Measurements from ENCODE around the gene TCP11L1. TPM values are rescaled to one million over a fixed set of nuclear protein-coding genes. Genes with fewer than 3 reads are reported as not detected.

TCP11L1 gene
- total and polyA plus RNA-seq, 2 experiments from 2014 or later = 23.4 to 39.8 TPM

- in situ Hi-C loops (cut with MboI) = no loop called here
Measured at GRCh38 chr11:33017478-33017877, 21.9 kb upstream of the TCP11L1 start.

GRCh38 chr11:33017965-33018364, 21.4 kb upstream of the TCP11L1 start:
- H3K9me3 ChIP-seq (ENCODE audit: low read depth) = no peaks in the 10 kb centered on the region
- TF ChIP-seq EZH2phosphoT487 (IDR thresholded peaks at IDR 0.05; ENCODE audit: insufficient read depth, low read depth) (no peak), EZH2 (IDR thresholded peaks at IDR 0.05; ENCODE audit: insufficient read depth, poor library complexity, severe bottlenecking) (no peak)
- in situ Hi-C loops (cut with MboI) = no loop called here
- peaks cover 7% of the 10 kb centered on the region; the same call in 1 of the 2 replicates for H3F3A ChIP-seq (ENCODE audit: insufficient read depth)
- H3K9ac ChIP-seq = no peak overlapping the region
- H3K4me1 ChIP-seq (ENCODE audit: insufficient read depth) = peaks cover 10% of the 10 kb centered on the region
- no peak overlapping the region for H3K4me2 ChIP-seq (ENCODE audit: unreplicated experiment)
- no peaks in the 10 kb centered on the region for H3K36me3 ChIP-seq (ENCODE audit: low read depth)
- peaks cover 52% of the 10 kb centered on the region for H3K79me2 ChIP-seq (ENCODE audit: insufficient read depth)
- H3K27ac ChIP-seq = no peak overlapping the region
- WGBS, 2 experiments (ENCODE audit: low coverage in 1 of 2, low lambda C conversion rate in 2 of 2, missing lambda C conversion rate in 2 of 2) = 95 to 99% methylated on average over 3 of the region's 3 CpGs
- DNase-seq = no peak
- H2AFZ ChIP-seq = no peak overlapping the region
- H4K20me1 ChIP-seq (ENCODE audit: insufficient read depth) = no peaks in the 10 kb centered on the region
- no peaks in the 10 kb centered on the region for H3K27me3 ChIP-seq (replicated peaks; ENCODE audit: insufficient read depth)
- H3K4me3 ChIP-seq = no peak overlapping the region
- H3K9me2 ChIP-seq (ENCODE audit: insufficient read depth) = no peaks in the 10 kb centered on the region

More at GRCh38 chr11:33017478-33017877, 21.9 kb upstream of the TCP11L1 start:
- 97 to 98% methylated on average over 9 of the region's 9 CpGs for WGBS, 2 experiments (ENCODE audit: low coverage in 1 of 2, low lambda C conversion rate in 2 of 2, missing lambda C conversion rate in 2 of 2)
- no peaks in the 10 kb centered on the region for H3K27me3 ChIP-seq (replicated peaks; ENCODE audit: insufficient read depth)
- H3K27ac ChIP-seq = no peak overlapping the region
- H2AFZ ChIP-seq = no peak overlapping the region
- H3K4me1 ChIP-seq (ENCODE audit: insufficient read depth) = peaks cover 11% of the 10 kb centered on the region
- H3K9ac ChIP-seq = no peak overlapping the region
- no peak overlapping the region for H3K4me3 ChIP-seq
- H3F3A ChIP-seq (ENCODE audit: insufficient read depth) = peaks cover 9% of the 10 kb centered on the region; the same call in 1 of the 2 replicates
- H3K9me3 ChIP-seq (ENCODE audit: low read depth) = no peaks in the 10 kb centered on the region
- H3K4me2 ChIP-seq (ENCODE audit: unreplicated experiment) = no peak overlapping the region
- no peaks in the 10 kb centered on the region for H3K36me3 ChIP-seq (ENCODE audit: low read depth)
- no peaks in the 10 kb centered on the region for H4K20me1 ChIP-seq (ENCODE audit: insufficient read depth)
- H3K9me2 ChIP-seq (ENCODE audit: insufficient read depth) = no peaks in the 10 kb centered on the region
- no peak for DNase-seq
- TF ChIP-seq EZH2 (IDR thresholded peaks at IDR 0.05; ENCODE audit: insufficient read depth, poor library complexity, severe bottlenecking) (no peak), EZH2phosphoT487 (IDR thresholded peaks at IDR 0.05; ENCODE audit: insufficient read depth, low read depth) (no peak)
- peaks cover 47% of the 10 kb centered on the region for H3K79me2 ChIP-seq (ENCODE audit: insufficient read depth)

- TF ChIP-seq EZH2 (IDR thresholded peaks at IDR 0.05; ENCODE audit: insufficient read depth, poor library complexity, severe bottlenecking) = no peak
- H3K4me1 ChIP-seq (ENCODE audit: insufficient read depth) = peaks cover 10% of the 10 kb centered on the region
- no peak overlapping the region for H2AFZ ChIP-seq
- no peaks in the 10 kb centered on the region for H3K9me3 ChIP-seq (ENCODE audit: low read depth)
- H3K9me2 ChIP-seq (ENCODE audit: insufficient read depth) = no peaks in the 10 kb centered on the region
- H4K20me1 ChIP-seq (ENCODE audit: insufficient read depth) = no peaks in the 10 kb centered on the region
- no peaks in the 10 kb centered on the region for H3K27me3 ChIP-seq (replicated peaks; ENCODE audit: insufficient read depth)
- no peak overlapping the region for H3K4me3 ChIP-seq
- 87 to 94% methylated on average over 6 of the region's 6 CpGs for WGBS, 2 experiments (ENCODE audit: low coverage in 1 of 2, low lambda C conversion rate in 2 of 2, missing lambda C conversion rate in 2 of 2)
- no peaks in the 10 kb centered on the region for H3K36me3 ChIP-seq (ENCODE audit: low read depth)
- H3F3A ChIP-seq (ENCODE audit: insufficient read depth) = peaks cover 7% of the 10 kb centered on the region; the same call in 1 of the 2 replicates
- H3K27ac ChIP-seq = no peak overlapping the region
- in situ Hi-C loops (cut with MboI) = no loop called here
- DNase-seq = no peak
- no peak overlapping the region for H3K4me2 ChIP-seq (ENCODE audit: unreplicated experiment)
- peaks cover 61% of the 10 kb centered on the region for H3K79me2 ChIP-seq (ENCODE audit: insufficient read depth)
- no peak overlapping the region for H3K9ac ChIP-seq
Measured at GRCh38 chr11:33018840-33019239, 20.5 kb upstream of the TCP11L1 start.

DNA sequence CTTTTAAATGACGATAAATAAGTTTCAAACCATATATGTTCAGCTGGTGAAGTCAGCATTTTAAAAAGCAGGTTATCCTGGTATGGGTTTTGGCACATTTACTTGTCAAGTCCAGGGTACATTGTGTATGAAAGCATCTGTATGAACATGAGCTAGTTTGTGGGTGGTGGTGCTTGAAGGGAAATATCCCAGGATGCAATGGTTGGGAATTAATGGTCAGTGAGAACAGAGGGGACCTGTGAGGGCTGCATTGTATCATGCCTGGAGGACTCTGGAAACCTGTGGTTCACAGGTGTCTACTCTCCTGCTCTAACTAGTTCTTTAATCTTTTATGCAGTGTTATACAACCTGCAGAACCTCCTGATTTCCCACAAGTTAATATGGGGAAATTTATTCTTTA, 17.9 kb upstream of the TCP11L1 start:
- Histone ChIP-seq H3K9me2 (ENCODE audit: insufficient read depth) (no peaks in the 10 kb centered on the region), H3K4me3 (no peak overlapping the region), H3K4me2 (ENCODE audit: unreplicated experiment) (no peak overlapping the region), H3K4me1 (ENCODE audit: insufficient read depth) (peaks cover 9% of the 10 kb centered on the region), H3F3A (ENCODE audit: insufficient read depth) (peaks cover 4% of the 10 kb centered on the region; the same call in 1 of the 2 replicates), H3K27ac (no peak overlapping the region), H3K79me2 (ENCODE audit: insufficient read depth) (peaks cover 68% of the 10 kb centered on the region), H3K9ac (no peak overlapping the region), H4K20me1 (ENCODE audit: insufficient read depth) (no peaks in the 10 kb centered on the region), H2AFZ (no peak overlapping the region), H3K27me3 (replicated peaks; ENCODE audit: insufficient read depth) (no peaks in the 10 kb centered on the region), H3K36me3 (ENCODE audit: low read depth) (no peaks in the 10 kb centered on the region; the same call in 1 of the 2 replicates), H3K9me3 (ENCODE audit: low read depth) (no peaks in the 10 kb centered on the region)
- 93 to 100% methylated on average over 1 of the region's 1 CpG for WGBS, 2 experiments (ENCODE audit: low coverage in 1 of 2, low lambda C conversion rate in 2 of 2, missing lambda C conversion rate in 2 of 2)
- TF ChIP-seq EZH2 (IDR thresholded peaks at IDR 0.05; ENCODE audit: insufficient read depth, poor library complexity, severe bottlenecking) = no peak
- no peak for TF ChIP-seq EZH2phosphoT487 (IDR thresholded peaks at IDR 0.05; ENCODE audit: insufficient read depth, low read depth)
- no peak for DNase-seq
- in situ Hi-C loops (cut with MboI) = no loop called here

- H3K79me2 ChIP-seq (ENCODE audit: insufficient read depth) = peaks cover 63% of the 10 kb centered on the region
- no peak for TF ChIP-seq EZH2 (IDR thresholded peaks at IDR 0.05; ENCODE audit: insufficient read depth, poor library complexity, severe bottlenecking)
- TF ChIP-seq EZH2phosphoT487 (IDR thresholded peaks at IDR 0.05; ENCODE audit: insufficient read depth, low read depth) = no peak
- H3K4me1 ChIP-seq (ENCODE audit: insufficient read depth) = peaks cover 6% of the 10 kb centered on the region
- in situ Hi-C loops (cut with MboI) = no loop called here
- H3K9ac ChIP-seq = no peak overlapping the region
- H3F3A ChIP-seq (ENCODE audit: insufficient read depth) = peaks cover under 1% of the 10 kb centered on the region; the same call in 1 of the 2 replicates
- H3K9me3 ChIP-seq (ENCODE audit: low read depth) = no peaks in the 10 kb centered on the region
- no peak overlapping the region for H3K4me2 ChIP-seq (ENCODE audit: unreplicated experiment)
- no peaks in the 10 kb centered on the region for H3K9me2 ChIP-seq (ENCODE audit: insufficient read depth)
- no peak overlapping the region for H3K4me3 ChIP-seq
- DNase-seq = no peak
- no peak overlapping the region for H3K27ac ChIP-seq
- no peak overlapping the region for H2AFZ ChIP-seq
- no peaks in the 10 kb centered on the region for H4K20me1 ChIP-seq (ENCODE audit: insufficient read depth)
- H3K27me3 ChIP-seq (replicated peaks; ENCODE audit: insufficient read depth) = no peaks in the 10 kb centered on the region
- WGBS, 2 experiments (ENCODE audit: low coverage in 1 of 2, low lambda C conversion rate in 2 of 2, missing lambda C conversion rate in 2 of 2) = 93 to 94% methylated on average over 1 of the region's 1 CpG
- no peaks in the 10 kb centered on the region; the same call in 1 of the 2 replicates for H3K36me3 ChIP-seq (ENCODE audit: low read depth)
Measured at GRCh38 chr11:33021937-33022336, 17.4 kb upstream of the TCP11L1 start.
